ENCODE data around the gene ATG4D.

- TF ChIP-seq CTCF (IDR thresholded peaks at IDR 0.05; ENCODE audit: insufficient read depth, low read length, poor library complexity, severe bottlenecking) (no peak), EZH2phosphoT487 (conservative IDR thresholded peaks at IDR 0.05; ENCODE audit: low read length) (no peak)
These were observed 24.3 kb upstream of the ATG4D start for GRCh38 chr19:10519421-10519820.
